ELR (cell line): ENCODE measurements around the gene MYO16.
A peak's percentile ranks its signal among the peaks of the same experiment; 100 is the strongest.

Experiments
- DNase-seq: peaks from one replicate; pipeline ENCODE4 v3.0.0-alpha.2; 2015; ENCODE audit warnings: low read depth

MYO16 gene

DNA sequence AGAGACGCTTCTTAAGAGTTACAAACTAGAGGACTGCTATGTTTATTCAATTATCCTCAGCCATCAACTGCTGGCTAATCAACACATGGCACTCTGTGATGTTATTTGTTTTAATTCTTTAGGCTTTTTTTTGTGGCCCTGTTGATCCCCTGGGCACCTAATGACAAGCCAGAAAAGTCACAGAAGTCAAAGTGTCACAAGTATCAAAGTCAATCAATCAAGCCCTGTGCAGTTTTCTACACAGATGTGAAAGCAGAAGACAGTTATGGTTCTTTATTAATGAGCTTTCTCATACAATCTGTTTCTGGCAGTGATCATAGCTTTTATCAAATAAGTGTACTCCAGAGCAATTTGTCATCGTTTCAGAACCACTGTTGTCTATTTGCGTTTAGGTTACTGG lies 34.3 kb downstream of the MYO16 start:
- no peak for DNase-seq

DNA sequence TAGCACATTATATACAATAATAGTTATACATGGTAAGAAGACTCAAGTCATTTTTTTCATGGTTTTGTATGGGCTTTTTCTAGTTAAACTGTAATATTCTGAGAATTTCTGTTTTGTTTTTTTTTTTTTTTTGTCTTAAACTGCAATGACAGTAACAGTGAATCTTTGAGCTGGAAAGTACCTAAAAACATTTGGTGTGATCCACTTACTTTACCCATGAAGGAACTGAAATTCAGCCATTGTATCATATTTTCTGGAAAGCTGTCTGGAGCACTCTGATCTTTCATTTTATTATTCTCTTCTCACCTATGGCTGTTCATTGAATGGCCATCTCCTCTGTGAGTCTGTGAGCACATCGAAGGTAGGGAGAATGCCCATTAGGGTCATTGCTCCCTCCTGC lies 37.8 kb downstream of the MYO16 start:
- no peak for DNase-seq

DNA sequence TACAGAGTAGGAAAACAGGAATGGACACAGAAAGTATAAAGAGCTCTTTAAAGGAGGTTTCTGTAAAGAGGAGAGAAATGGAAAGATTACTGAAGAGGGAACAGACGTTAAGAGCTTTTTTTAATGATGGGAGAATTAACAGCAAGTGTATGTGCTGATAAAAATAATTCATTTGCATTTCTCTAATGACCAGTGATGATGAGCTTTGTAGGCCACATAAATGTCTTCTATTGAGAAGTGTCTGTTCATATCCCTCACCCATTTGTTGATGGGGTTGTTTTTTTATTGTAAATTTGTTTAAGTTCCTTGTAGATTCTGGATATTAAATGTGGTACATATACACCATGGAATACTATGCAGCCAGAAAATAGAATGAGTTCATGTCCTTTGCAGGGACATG lies 40.0 kb downstream of the MYO16 start:
- DNase-seq: peak; percentile 1

DNA sequence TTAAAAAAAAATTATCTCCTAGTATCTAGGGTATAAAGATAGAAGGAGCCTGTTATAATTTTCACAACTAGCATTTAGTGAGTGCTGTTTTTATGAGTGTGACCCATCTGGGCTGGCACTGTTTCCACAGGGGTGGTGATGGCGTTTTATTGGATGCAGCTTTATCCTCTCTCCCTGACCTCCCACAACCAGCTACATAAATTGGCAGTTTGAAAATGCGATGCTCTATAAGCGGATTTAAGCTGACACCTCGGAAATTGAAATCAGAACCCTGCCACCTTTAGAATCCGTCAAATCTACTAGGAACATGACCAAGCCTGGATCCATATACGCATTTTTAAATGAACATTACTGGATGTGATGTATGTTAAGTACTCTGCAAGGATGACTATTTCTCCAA lies 44.9 kb downstream of the MYO16 start:
- no peak for DNase-seq

DNA sequence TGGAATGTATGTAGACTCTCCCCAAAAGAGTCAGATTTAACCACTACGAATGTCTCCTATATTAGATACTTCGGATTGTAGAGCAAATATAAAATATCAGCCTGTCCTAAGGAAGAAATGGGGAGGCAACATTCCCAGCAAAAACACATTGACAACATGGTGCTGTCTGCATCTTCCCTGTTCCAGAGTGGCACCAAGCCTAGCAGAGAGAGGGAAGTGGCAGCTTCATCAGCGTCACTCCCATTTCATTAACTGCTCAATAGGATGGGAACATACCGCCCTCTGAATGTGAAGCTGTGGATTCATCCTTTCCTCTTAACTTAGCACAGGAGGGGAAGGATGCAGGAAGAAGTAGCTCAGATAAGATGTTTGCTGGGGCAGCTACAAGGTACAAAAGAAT lies 45.4 kb downstream of the MYO16 start:
- no peak for DNase-seq

DNA sequence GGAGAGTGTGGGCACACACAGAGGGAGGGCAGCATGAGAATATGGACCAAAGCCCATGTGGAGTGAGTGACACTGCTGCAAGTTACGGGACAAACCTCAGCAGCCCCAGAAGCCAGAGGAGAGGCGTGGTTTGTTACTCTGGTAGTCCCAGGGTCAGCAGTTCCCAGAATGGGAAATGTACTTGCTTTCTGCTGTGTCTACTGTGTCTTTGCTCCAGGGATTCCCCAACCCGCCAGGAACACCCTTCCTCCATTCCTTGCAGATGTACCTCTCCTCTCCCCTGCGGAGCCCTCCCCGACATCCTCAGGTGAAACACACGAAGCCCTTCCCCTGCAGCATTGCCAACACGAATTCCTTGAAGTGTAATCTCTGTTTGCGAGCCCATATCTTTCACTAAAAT lies 47.2 kb downstream of the MYO16 start:
- DNase-seq: no peak

DNA sequence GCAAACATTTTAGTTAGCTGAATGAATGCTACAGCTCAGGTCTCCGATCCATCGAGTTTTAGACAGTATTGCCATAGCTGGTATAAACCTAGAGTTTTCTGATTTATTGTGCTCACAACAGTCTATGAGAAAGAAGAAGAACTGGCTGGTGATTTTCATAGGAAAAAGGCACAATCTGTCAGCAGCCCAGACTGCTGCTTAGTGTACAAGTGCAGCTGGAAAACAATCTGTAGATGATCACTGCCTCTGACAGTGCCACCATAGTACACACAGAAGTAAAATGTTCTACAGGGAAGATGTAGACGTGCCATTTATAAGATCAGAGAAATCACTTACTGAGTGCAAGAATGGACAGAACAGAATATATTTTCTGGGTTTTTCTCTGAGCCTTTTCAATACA lies 48.4 kb downstream of the MYO16 start:
- DNase-seq: no peak

DNA sequence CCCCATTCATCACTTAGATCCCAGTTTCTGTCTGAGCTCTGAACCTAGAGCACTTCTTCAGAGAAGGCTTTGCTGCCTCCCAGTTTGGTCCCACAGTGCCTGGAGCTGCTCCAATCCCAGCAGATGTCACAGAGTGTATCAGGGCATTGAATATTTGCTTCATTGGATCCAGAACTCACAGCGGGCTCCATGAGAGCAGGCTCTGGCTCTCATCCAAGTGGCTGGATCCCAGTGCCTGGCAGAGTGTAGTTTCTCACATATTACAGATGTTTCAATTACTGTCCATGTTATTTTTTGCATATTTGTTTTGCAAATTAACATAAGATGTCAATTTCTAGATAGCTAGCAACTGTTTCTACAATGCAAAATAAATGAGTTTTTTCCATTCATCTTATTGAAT lies 50.6 kb downstream of the MYO16 start:
- no peak for DNase-seq

DNA sequence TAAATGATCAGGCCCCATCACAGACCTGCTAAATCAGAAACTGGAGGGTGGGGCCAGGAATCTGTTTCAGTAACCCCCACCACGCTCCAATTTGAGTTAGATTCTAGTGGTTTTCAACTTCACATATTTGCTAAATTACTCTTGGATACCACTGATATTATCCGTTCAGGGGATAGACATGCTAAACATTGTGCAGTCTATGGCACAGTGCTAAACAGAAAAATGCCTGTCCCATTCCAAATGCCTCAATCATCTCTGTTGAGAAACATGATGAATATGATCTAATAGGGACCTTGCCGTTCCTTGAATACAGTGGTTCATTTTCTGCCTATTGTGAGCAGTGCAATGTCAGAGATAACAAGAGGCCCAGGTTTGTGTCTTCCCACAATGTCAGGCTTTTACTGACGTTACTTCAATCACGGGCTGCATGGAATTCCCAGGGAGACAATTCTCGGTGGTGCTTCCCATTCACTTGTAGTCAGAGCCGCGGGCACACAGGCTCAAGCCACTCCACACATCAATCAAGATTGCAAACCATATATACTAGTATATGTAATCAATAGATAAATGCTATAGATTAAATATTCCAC lies 52.7 kb downstream of the MYO16 start:
- no peak for DNase-seq

DNA sequence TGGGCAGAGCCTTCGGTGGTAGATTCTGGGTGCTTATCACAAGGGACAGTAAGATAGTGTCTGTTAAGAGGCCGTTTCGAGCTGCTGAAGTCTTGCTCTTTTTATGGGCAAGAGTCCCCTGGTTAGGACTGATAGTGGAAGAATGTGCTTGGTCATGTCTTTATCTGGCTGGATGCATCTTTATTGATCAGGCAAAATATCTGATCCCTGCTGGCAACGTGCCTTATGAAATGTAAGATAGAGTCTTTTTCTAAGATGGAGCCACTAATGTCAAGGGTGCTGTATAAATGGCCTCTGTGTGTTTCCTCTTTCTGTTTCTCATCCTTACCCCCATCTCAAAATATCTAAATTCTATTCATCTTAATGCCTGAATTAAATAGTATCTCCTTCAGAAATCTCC lies 53.3 kb downstream of the MYO16 start:
- DNase-seq: no peak

DNA sequence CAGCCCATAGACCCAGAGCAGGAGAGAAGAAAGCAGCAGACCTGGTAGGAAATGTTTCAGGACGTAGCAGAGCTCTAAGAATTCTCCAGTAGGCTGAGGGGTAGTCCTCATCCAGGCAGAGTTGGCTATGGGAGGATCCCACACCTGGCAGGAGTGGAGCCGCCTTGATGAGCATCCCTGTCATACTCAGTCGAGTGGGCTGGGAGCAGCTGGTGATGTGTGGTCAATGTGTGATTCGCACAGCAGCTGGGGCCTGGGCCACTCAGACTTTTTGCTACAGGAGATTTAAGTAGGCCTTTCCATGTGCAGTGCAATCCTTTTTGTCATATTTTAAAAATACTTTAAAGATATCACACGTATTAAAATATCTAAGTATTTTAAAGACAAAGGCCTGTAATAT lies 56.6 kb downstream of the MYO16 start:
- no peak for DNase-seq

DNA sequence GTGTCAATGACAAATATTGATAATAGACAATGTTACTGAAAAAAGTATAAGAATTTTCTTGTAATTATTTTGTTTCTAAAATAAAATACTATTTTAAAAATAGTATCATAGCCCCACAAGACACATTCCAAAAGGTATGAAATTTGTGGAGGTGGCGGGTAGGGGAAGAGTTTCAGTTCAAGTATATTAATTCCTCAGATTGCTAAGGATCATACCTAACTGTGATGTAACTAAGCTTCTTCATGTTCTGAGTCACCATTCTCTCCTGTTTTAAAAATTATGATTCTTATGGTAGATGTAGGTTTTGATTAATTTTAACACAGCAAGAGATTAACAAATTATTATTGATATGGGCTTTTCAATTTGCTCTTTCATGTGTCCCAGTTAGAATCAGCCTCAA lies 61.3 kb downstream of the MYO16 start:
- no peak for DNase-seq

DNA sequence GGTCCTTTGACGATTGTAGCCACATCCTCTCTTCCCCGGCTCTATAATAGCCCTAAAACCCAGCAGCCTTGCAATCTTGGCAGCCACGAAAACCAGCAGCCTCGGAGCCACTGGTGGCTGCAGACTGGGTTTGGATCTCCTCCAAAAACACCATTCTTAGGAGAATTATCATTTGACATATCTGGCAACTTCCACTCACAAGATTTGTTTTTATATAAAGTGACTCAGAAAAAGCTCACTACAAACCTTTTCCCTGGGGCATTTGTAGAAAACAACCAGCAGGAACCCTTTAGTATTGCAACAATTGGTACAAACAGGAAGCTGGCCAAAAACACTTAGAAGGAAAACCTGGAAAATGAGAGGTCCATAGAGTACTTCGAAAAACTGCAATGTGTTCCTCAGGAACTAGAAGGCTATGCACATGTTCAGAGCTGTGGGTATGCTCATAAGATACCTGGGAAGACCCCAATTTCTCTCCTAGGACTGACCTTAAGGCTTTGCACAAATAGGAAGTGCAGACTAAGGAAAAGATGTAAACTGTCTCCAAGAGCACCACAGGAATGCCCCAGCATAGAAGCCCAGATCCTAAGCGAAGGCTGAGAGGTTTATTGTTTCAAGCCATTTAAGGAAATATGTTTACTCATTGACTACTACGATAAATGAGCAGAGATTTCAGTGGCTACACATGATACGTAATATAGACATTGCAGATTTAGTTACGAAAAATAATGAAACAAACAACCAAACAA lies 71.2 kb downstream of the MYO16 start:
- peak; percentile 3 for DNase-seq

DNA sequence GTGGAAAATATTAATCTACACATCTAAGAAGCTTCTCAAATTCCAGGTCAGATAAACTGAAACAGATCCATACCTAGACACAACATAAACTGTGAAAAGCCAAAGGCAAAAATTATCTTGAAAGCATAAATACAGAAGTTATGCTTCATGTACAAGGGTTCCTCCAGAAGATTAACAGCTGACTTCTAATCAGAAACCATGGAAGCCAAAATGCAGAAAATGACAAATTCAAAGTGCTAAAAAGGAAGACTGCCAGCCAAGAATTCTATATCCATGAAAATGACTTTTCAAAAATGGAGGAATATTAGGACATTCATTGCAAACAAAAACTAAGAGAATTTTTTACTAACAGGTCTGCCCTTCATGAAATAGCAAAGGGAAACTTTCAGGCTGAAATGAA lies 72.8 kb downstream of the MYO16 start:
- no peak for DNase-seq

DNA sequence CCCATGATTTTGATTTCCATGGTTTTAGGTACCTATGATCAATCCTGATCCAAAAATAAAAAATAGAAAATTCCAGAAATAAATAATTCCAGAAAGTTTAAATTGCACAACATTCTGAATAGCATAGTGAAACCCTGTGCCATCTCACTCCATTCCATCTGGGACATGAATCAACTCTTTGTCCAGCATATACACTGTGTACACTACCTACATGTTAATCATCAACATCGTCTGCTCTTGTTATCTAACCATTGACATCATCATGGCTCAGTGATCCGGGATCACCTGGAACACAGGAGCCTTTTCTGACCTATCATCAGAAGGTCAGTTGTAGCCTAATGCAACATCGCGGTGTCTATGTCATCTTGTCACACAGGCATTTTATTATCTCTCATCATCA lies 75.6 kb downstream of the MYO16 start:
- DNase-seq: no peak

DNA sequence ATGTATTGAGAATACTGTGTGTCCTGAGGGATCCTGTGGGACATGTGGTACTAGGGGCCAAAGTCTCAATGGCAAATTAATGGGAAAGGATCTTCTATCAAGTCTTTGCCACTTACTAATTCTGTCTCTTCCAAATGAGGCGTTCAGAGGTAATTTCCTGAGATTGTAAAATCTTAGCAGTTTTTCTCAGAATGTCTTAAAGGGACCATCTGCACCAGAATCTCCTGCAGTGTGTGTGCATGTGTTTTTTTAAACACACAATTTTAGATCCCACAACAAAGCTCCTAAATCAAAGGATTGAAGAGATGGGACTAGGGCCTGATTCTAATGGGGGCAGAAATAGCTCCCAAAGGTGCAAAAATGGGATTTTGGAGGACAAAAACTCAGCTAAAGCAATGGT lies 78.2 kb downstream of the MYO16 start:
- DNase-seq: no peak

DNA sequence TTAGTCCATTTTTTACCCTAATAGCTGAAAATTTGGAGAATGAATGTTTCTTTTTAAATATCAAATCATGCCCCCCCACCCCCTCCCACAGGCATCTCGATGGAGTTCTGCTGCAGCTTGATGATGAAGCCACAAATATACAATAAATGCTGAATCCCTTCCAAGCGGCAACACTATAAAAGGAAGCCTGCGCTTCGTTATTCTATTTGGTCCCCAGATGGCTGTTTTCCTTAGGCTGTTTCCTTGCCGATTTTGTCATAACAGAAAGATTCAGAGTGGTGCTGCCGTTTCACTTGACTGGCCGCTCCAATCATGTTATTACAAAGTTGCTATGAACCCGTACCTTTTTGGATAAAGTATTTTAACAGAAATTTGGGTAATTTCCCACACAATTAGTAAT lies 79.5 kb downstream of the MYO16 start:
- no peak for DNase-seq

DNA sequence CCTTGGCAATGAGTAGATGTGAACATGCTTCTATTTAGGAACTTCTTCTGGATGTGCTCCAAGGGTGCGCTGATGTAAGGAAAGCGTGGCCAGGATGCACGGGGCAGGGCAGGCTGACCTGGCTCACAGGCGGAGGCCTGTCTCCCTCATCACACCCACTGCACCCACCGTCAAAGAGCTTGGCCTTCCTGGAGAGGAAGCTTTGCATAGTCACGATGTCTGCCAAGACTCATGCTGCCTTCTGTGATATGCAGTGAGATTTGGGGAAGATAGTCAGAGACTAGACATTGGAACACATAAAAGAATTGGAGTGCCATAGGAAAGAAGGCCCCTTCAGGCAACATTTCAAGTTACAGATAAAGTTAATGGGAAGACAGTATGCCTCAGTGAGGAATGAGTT lies 82.0 kb downstream of the MYO16 start:
- no peak for DNase-seq

DNA sequence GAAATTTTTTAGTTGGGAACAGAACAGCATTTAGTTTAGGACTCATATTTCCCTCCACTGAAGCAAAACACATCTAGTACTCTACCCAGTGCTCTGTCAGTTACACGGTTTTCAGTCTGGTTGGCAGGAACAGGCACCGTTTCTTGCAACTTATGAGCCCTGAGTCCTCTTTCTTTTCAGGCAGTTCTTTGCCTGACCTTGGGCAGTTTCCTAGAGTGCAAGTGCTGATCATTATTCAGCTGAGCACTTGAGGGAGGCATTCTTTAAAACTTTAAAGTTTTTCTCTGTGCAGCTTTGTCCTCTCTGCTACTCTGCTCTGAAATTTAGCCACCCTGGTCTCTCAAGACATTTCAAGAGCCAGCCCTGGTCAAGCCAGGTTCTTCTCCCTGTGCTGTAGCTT lies 96.1 kb downstream of the MYO16 start:
- DNase-seq: no peak

DNA sequence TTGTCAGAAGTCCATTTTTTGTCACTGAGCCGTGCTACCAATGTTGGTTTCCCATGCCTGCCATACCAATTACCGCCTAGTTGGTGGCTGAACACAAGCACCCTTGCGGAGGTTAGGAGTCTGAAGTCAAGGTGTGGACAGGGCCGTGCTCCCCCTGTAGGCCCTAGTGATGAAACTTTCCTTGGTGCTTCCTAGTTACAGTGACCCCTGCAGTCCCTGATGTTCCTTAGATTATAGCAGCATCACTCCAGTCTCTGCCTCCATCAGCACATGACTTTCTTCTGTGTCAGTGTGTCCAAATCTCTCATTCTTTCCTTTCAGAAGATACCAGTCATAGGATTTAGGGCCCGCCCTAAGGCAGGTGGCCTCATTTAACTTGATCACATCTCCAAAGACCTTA lies 99.0 kb downstream of the MYO16 start:
- no peak for DNase-seq

DNA sequence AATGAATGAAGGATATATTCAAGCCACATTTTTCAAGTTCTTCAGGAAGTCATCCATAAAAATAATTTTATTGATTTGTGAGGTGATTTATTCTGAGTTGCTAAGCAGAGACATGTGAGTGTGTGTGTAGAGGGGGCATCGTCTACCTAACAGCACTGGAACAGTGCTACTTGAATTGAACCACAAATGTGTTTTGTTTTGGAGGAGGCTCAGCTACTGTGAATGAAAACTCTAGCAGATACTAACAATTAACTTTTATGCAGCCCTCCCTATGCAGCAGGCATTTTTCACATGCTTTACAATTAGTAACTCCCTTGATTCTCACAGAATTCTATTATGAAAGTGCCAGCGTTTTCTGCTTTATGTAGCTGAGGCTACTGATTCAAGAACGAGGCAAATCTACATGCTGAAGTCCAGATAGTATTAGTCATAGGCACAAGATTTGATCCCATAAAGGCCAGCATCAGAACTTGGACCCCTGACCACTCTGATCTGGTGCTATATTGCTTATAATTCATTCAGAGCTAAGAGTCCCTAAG lies 103.7 kb downstream of the MYO16 start:
- DNase-seq: no peak

DNA sequence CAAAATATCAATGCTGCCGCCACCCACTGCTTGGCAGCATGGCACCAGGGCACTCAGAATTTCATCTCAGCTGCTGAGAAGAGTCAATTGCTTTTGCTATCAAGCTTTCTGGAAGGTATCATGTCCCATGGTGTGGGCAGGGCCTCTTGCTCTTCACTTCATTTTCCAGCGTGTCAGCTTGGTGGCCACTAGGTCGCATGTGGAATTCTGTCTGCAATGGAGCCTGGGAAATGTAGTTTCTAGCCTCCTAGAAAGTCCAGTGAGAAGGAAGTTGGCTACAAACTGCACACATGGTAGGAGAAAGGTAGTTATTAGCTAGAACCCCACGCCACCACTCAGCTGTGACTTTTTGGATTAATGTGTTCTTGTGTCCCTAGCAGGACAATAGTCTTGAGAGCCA lies 105.3 kb downstream of the MYO16 start:
- DNase-seq: no peak

DNA sequence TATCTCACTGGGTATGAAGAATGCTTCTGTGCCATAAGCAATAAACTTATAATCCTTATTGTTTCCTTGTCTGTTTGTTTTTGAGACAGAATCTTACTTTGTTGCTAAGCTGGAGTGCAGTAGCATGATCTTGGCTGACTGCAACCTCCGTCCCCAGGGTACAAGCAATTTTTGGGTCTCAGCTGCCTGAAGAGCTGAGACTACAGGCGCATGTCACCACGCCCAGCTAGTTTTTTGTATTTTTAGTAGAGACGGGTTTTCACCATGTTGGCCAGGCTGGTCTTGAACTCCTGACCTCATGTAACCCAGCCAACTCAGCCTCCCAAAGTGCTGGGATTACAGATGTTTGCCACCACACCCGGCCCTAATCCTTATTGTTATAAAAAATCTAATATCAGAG lies 112.5 kb downstream of the MYO16 start:
- no peak for DNase-seq
